ENCODE data around the gene MICU2.
A peak's percentile ranks its signal among the peaks of the same experiment; 100 is the strongest.

Gene MICU2, protein sequence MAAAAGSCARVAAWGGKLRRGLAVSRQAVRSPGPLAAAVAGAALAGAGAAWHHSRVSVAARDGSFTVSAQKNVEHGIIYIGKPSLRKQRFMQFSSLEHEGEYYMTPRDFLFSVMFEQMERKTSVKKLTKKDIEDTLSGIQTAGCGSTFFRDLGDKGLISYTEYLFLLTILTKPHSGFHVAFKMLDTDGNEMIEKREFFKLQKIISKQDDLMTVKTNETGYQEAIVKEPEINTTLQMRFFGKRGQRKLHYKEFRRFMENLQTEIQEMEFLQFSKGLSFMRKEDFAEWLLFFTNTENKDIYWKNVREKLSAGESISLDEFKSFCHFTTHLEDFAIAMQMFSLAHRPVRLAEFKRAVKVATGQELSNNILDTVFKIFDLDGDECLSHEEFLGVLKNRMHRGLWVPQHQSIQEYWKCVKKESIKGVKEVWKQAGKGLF

DNA sequence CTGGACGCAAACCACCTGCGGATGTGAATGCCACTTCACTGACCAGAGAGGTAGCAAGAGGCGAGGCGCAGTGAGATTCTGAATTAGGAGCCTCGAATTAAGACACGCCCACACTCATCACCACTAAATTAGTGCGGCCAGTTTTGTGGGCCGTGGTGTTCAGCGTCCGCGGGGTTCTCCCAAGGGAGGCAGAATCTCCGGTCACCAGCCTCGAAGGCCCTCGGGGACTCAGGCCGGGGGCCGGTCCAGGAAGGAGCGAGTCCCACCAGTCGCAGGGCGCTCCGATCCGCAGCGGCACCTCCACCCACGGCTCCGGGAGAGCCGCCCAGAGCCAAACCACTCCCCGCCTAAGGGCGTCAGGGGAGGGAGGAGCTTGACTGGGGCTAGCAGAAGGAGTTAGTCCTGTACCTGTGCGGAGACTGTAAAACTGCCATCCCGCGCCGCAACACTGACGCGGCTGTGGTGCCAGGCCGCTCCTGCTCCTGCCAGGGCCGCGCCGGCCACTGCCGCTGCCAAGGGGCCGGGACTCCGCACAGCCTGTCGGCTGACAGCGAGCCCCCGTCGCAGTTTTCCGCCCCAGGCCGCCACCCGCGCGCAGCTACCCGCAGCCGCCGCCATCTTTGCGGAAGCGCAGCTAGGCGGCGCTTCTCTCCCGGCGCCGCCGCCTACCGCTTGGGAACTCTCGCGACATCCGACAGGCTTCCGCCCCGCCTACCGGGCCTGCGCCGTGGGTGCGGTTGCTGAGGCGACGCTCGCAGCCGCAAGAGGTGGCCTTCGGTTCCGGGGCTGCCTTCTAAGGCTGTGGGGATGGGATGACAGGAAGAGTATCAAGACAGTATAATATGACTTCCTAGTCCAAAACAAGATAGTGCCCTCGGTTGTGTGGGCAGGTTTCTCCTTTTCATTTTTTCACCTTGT is at the start of gene MICU2:
MICU2 (minus strand) TSS at position 640 of the 918 bp plus-strand sequence; CDS start at position 618, 22 bp downstream.
- peak; percentile 75 for DNase-seq

DNA sequence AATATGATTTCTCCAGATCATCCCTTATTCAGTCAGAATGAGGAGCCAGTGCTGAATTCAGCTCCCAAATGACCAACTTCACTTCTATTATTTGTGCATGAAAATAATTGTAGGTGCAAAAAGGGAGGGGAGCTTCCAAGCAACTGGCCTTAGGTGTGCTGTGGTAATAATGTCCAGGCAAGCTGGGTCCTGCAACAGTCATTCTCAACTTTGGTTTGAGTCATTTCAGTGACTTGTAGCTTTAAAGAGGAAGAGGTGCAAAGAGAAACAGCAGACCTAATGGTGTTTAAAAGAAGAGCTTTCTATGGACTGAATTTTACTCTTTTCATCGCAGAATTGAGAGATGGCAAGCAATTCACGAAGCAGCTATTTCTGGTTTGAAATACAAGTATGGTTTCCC is 37.7 kb upstream of the MICU2 start:
- DNase-seq = no peak

DNA sequence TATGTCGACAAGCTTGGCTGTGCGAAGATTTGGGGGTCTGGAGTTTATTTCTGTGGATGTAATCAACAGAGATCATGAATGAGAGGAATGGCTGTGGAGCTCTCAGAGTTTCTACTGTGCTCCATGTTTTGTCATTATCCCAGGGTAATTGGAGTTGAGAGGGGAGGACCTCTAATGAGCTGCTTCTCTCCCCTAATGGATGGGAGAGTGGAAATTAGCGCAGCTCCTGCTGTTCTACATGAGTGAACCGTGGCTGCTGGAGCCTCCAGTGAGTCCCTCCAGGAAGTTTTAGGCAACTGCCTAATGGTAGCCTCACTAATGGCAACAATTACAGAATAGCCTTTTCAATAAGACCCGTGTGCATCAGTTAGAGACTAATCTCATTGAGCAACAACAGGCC is 35.6 kb upstream of the MICU2 start:
- no peak for DNase-seq

DNA sequence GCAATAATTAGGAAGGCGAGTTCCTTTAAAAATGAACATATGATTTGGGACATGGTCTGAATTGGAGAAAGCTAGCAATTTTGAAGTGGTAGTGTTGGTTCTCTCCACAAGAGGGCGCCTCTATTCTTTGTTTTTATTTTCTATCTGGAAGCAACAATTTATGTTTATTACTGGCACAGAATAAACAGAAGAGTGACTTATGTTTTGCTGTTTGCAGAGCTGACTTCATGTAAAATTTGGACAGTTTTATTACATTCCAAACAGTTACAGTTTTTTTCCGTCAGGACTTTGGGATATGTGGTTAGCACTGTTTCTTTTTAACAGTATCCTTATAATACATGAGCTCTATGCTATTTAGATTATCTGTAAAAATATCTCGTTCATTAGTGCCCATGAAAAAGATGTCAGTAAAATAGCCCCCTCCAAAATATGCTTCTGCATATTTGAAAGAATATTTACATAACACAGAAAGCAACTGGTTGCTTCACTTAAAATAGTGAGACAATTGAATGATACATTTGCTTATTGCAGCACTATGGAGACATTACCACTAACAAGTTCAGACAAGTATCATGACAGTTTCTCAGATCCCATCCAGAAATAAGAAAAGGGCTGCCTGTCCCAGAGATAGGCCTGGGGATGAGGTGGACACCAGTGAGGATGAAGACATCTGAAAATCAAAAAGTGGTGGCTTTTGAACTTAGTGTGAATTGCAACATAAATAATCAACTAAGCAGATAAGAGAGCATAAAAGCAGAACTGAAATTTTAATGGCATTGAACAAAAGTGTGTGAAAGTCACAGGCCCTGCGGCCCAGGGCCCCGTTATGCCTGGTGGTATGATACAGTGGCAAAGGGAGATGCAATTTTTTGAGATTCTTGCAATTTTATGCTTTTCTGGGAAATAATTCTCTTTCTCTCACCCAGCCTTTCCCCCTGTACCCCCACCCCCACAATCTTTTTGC is 34.6 kb upstream of the MICU2 start:
- no peak for DNase-seq

DNA sequence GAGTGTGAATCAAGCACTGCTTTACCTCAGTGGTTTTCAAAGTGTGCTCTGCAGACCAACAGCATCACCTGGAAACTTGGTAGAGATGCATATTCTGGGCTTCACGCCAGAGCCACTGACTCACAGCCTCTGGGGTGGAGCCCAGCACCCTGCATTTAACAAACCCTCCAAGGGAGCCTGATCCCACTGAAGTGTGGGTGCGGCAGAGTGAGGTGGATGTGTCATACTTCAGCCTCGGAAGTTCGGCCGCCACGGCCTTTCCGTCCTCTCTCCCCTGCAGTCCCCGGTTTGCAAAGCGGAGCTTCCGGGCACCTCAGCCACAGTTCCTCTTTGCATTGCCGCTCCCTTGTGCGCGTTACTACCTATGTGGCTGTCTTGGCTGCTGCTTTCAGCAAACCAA is 33.3 kb upstream of the MICU2 start:
- no peak for DNase-seq

DNA sequence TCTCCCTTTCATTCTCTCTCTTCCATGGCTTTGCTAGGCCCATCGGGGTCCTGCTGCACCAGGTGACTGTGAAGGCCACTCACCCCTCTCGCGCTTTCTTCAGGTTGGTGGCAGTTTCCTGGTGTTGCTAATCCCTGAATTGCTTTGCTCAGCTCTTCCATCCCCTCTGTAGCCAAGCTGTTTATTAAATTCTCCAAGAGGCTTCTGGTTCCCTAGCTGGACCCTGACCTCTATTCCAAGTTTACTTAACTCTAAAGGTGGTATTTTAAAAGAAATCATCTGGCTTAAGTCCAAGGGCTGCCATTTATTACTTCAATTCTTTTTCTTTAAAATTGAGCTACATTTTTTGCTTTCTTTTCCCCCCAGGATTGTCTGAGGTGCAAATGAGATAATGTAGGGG is 32.7 kb upstream of the MICU2 start:
- DNase-seq = no peak

DNA sequence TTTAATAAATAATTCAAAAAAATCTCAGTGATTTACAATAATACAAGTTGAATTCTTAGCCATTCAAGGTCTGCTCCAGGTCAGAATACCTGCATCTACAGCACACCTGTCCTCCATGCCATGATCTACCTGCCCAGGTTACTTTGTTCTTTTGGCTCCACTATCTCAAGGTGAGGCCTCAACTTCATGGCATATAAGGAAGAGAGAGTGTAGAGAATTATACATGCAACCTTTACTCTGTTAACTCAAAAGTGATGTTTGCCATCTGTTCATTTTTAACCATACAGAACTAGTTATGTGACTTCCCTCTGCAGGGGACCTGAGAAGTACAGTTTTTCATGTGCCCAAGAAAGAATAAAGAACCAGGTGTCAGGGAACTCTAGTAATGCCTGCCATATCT is 28.2 kb upstream of the MICU2 start:
- no peak for DNase-seq

DNA sequence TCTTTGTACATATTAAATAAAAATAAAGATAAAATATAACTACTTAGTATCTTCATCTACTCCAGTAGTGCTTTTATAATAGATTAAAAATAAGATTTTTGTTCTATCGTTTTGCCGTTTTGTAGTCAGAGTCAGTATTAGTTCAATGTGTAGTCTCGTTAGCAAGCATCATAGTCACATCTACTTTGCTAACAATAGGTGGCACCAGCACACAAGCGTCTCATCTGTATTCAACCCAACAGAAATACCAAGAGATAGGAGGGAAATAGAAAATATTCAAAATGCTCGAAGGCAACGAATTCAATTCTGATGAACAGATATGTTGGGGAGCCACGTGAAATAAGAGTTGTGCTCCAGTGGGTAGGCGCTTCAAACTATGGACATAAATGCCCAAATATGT is 21.4 kb upstream of the MICU2 start:
- DNase-seq = no peak

DNA sequence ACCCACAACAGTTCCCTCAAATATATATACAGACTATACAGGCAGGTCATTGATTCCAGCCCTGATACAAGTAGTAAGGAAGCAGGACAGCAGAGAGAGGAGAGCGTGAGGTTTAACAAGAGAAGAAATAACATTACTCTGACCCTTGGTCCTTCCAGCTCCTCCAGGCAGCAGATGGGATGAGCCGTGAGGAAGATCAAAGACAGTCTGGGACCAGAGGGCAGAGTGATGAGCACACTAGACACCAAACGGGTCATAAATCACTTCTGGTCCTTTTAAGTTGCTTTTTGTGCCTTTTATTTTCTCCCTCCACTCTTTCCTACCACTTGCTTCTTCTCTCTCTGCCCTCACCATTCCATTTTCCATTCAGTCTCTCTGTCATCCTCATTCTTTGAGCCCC is 16.9 kb upstream of the MICU2 start:
- DNase-seq = no peak

DNA sequence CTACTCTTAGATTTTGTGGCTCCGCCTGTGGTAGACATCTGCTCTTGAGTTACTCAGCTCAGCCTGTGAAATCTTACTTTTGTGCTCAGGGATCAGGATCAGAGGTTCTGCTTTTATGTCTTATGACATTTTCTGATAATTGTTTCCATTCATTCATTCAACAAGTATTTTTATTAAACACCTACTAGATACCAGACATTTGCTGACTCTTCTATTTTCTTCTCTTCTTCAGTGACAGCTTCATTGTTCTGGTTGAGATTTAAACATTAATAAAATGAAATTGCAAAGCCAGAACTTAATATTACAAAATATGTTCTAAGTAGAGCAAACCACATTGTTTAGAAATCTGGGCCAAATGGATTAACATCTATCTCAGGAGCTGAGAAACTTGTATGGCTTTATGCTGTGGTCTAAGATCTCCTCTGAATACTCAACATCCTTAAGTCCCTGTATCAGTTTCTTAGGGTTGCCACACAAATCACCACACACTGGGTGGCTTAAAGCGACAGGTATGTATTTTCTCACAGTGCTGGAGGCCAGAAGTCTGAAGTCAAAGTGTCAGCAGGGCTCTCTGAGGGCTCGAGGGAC is 15.8 kb upstream of the MICU2 start:
- no peak for DNase-seq

DNA sequence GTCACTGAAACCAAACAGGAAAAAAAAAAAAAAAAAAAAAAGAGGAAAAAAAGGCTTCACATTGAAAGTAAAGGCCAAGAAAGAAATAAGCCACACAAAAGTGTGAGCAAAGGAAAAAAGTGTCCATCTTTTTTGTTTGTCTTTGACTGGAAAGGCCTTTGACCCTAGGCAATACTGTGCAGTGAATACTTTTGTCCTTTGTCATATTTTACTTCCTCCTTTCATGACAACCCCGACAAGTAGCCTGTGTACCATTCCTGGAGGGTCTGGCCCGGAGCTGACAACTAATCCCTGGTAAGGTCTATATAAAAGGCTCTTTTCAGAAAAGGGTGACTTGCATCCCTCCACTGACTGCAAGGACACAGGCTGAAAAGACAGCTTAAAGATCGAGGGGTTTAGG is 12.9 kb upstream of the MICU2 start:
- DNase-seq = no peak

DNA sequence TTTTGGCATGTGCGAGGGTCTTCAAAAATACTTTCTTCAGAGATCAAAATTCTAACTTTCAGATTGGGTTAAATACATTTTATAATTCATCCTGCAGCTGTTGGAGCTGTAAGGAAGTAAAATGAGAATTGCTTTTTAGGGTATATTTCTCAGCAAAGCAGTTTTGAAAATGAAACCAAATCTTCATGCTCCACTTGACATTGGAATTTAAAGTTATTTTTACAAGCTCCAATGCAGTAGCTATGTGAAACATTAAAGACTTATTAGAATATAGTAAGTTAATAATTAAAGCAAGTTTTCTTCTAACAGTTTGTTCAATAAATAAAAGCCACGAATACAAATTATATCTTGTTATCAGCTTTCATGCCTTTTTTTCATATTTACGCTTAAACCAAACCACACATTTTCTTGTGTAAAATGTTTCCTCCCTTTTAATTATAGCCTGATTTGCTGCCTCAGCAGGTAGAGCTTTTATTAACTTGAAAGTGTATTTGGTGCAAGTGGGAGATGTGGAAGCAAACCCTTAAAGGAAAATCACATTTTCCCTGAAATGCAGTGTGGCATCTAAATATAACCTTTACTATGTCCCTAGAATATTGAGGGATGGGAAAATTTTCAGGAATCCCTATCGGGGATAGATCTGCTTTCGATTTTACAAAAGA is 12.4 kb upstream of the MICU2 start:
- DNase-seq = no peak

DNA sequence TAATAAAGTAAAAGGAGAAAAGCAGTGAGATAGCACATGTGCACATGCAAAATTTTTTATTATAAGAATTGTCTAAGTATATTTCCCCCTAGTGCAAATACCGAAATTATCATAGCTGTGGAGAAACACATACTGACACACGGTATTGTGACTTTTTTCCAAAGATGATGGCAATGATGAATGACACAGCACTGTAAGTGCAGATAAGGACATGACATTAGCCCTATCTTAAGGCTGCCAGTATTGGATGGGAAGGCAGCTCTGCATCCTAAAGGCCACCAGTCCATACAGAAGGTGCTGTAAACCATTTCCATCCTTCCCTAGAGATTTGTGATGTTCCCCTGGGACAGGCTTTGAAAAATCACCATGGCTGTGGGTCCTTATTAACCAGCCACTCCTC is 11.5 kb upstream of the MICU2 start:
- DNase-seq = no peak

DNA sequence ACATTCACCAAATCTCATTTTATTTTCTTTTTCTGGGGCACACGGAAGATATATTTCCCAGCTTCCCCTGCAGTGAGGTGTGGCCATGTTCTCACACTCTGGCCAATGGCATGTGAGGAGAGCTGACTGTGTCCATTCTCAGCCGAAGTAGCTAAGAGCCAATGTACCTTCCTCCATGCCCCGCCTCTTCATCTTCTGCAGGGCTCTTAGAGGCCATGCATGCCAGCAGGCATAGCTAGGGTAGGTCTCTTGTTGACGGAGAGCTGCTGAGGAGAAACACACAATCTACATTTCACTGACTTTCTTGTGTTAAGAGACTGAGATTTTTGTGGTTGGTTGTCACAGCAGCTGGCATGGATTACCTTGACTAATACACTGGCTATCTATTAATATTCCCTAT is 9.8 kb upstream of the MICU2 start:
- no peak for DNase-seq

DNA sequence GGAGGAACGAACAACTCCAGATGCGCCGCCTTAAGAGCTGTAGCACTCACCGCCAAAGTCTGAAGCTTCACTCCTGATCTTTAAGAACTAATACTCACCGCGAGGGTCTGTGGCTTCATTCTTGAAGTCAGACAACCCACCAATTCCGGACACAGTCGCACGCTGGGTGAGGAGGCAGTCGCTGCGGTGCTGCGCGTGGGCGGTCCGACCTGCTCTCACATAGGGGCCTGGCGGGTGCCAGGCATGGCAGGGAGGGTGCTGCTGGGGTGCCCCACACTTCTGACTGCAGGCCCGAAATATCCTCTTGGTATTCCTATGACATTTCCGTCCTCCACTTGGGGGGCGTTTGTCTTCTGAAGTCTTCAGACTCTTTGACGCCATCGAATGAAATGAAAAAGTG is 7.4 kb upstream of the MICU2 start:
- DNase-seq = no peak

DNA sequence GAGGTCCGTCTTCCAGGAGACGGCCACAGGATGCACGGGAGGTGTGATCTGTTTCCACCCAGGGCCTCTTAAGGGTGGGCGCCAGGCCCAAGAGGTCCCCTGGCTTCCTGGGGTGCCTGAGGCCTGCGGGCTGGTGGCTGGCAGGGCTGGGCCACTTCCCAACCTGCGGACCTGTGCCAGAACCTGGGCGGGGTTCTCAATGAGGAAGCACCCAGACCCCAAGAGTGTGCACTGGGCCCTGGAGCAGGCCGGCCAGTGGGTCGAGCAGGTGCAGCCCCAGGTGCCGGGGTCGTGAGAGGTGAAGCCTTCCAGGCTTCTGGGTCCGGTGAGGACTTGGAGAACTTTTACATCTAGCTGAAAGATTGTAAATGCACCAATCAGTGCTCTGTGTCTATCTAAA is 6.7 kb upstream of the MICU2 start:
- DNase-seq = no peak

DNA sequence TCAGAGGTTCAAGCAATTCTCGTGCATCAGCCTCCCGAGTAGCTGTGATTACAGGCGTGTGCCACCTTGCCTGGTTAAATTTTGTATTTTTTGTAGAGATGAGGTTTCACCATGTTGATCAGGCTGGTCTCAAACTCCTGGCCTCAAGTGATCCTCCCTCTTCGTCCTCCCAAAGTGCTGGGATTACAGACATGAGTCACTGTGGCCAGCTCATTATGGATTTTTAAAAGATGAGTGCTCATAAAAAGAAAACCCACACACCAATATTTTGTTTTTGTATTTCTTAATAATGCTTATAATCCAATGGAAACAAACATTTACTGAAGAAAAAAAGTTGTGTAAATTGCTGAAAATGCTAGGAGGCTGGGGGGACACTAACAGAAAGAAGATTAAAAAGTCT is 5.0 kb upstream of the MICU2 start:
- no peak for DNase-seq

DNA sequence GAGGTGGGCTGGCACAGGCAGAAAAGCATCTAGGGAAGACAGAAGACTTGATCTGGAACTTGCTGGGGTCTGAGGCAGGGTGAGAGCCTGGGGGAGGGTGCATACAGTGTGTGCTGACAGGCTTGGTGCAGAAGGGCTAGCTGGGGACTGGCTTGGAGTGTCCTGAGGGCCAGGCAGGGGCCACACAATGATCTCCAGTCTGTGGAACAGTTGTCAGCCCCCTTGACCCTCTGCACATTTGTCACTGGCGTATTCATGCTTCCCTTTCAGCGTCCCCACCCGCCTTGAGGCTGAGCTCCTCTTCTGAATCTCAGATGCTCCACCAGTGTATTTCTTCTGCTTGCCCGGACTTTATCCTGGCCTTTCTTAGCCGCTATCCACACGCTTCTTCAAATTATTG is 2.8 kb upstream of the MICU2 start:
- no peak for DNase-seq

DNA sequence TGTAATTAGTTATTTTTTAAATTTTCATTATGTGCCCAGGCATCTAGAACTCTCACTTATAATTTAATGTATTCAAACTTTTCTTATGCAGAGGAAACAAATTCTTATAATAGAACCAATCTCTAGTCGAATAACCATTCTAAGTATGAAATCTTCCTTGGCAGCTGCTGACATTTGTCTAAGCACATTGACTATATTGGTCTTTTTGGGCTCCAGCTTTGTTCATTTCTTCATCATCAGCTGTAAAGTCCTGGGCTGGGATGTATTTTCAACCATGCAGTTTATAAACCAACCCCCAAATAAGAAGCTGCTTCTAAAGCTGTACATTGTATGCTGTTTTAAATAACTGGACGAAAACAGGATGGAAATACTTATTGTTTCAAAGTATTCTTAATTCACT is 2.3 kb upstream of the MICU2 start:
- DNase-seq = no peak

DNA sequence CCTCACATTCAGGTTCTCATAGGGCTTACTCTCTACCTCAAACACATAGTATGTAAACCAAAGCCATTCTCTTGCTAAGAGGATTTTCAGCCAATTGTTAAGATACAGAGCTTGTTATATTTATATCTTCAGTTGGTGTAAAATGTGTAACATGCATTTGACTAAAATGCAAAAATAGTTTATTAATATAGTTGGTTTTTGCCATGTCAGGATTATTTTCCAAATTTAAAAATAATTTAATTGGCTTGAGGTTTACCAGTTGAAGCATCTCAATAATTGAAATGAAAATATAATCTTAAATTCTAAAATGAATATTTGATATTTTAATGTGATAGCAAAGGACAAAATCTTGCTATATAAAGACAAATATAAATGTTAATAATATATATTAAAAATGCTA is 7.2 kb downstream of the MICU2 start:
- no peak for DNase-seq

DNA sequence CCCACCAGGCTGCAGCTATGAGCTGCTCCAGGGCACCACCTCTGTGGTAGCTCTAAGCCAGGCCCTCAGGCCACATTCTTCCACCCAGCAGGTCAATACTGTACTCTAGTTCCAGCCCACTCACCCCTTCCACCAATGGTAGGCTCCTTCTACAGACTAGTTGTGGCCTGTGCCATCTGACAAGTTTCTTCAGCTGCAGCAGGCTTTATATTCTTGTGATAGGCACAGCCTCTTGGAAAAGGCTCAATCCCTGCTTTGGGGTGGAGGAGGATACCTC is 8.5 kb downstream of the MICU2 start:
- no peak for DNase-seq
